NCI-H524 (cell line): Measurements from ENCODE around the gene MYOT.
"Not testable (repeated sequence)": the region's sequence is repeated elsewhere in the genome, so short reads cannot be mapped to it uniquely, and the experiment has no call there.

Experiments
- DNase-seq, 2 experiments: peaks; one replicate each; lab custom pipeline; 2025; lab: John Stamatoyannopoulos, UW

Gene MYOT, protein sequence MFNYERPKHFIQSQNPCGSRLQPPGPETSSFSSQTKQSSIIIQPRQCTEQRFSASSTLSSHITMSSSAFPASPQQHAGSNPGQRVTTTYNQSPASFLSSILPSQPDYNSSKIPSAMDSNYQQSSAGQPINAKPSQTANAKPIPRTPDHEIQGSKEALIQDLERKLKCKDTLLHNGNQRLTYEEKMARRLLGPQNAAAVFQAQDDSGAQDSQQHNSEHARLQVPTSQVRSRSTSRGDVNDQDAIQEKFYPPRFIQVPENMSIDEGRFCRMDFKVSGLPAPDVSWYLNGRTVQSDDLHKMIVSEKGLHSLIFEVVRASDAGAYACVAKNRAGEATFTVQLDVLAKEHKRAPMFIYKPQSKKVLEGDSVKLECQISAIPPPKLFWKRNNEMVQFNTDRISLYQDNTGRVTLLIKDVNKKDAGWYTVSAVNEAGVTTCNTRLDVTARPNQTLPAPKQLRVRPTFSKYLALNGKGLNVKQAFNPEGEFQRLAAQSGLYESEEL

DNA sequence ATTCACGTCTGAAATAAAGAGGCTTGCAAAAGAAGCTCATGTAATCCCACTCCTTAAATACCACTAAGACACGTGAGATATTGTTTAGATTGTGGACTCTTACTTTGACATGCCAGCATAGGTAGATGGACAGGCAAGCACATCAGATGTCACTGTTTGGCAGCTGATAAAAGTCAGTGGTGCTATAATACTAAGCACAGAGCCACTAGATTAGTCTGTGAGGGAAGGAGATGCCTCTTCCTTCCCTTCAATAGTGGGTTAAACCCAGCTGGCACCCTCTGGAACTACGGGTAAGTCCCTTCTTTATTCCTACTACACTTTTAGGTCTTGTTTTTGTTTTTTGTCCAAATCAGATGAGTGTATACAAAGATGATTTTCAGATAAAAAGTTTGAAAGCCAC, at the start of gene MYOT:
Gene MYOT (plus strand): TSS at position 197 of the 400 bp plus-strand sequence. CDS start 2,792 bp downstream, outside the sequence.
- DNase-seq: no peak

DNA sequence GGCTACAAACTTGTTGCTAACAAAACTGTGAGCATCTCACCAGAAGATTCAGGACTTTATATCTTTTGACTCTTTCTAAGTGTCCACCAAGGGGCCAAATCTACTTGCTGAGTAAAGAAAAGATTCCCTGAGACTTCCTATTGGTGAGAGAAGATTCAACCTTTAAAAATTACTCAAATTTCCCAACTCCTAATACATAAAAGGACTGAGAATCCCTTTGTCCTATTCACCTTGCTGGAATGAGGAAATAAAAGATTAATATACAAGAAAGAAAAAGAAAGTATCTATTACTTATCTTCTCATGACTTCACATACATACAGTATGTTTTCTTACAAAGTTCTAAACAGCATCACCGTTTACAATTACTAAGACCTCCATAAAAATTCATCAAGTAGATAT, 47.9 kb upstream of the MYOT start:
- DNase-seq: no peak

DNA sequence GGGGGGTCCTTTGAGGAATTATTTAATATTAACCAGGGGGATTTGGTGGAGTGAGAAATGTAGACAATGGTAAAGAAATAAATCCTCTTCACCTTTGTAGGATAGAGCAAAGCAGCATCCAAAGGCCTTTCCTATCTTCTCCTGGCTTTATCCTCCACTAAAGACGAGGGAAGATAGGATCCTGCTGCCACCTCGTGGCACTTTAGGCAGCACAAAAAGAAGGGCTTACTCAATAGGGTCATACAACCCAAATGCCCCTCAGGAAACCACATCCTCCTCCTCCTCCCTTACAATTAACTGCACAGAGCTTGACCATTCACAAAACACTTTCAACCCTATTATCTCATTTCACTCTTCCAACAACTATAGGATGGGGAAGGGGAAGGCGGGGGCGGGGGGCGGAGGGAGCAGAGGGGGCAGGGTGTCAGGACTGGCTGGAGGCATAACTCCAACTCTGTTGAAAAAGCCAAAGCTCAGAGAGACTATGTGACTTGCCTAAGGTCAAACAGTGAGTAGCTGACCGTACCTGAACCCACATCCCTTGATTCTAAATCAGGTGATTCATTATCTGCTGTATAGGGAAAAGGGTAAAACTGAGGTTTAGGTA, 45.4 kb upstream of the MYOT start:
- DNase-seq: peak; percentile 5 to 39

DNA sequence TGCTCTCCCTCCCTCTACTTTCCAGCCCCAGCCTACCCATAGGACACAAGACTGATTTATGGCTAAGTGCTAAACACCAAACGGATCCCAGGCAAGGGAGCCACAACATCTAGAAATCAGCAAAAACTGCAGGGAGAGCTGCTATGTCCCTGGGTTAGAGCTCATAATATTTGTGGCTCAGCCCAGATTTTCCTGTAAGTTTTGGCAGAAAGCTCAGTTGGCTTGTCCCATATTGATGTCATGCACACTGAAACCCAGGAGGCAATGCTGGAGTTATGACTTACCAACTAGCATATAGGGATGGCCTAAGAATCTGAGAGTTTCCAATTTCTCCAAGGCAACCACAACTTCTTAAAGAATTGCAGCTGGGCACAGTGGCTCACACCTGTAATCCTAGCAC, 44.7 kb upstream of the MYOT start:
- DNase-seq: no peak

DNA sequence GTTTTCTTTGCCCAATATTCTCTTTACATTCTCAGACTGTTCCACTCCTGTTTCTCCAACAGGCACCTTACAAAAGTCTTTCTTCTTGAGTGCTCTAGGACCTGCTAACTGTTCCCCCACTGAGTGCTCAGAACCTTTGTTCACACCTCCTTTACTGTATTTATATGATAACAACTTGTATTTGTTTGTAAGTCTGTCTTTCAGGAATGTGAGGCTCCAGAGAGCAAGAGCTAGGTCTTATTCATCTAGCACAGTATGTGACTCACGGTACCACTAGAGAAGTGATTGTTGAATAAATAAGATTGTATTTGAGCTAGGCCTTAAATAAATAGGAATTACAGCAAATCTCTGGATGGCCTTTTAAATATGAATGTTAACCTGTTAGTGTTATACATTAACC, 42.5 kb upstream of the MYOT start:
- no peak for DNase-seq

DNA sequence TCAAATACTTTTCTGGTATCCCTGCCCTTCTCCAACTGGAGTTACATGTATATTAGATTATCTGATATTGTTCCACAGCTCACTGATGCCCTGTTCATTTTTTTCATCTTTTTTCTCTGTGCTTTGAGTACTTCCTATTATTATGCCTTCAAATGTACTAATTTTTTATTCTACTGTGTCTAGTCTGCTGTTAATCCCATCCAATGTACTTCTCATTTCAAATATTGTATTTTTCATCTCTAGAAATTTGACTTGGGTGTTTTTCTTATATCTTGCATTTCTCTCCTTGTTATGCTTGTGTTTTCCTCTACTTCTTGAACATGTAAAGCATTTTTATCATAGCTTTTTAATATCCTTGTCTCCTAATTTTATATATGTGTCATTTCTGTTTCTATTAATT, 41.6 kb upstream of the MYOT start:
- no peak for DNase-seq

DNA sequence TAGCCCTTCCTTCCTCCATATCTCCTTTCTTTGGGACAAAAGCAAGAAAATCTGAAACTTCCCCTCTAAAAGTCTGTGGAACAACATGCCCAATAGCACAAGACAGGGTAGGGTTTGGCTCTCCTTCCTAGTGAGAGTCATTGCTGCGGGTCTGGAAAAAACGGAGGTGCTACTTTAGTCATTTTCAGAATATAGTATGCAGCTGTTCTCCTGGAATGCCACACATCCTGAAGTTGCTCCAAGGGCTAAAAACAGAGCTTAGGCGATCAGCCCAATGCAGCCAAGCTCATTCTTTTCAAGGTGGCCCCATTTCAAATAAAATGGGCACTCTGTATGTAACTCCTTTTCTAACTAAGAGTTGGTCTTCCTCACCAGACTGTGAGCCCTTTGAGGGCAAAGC, 39.5 kb upstream of the MYOT start:
- no peak for DNase-seq

DNA sequence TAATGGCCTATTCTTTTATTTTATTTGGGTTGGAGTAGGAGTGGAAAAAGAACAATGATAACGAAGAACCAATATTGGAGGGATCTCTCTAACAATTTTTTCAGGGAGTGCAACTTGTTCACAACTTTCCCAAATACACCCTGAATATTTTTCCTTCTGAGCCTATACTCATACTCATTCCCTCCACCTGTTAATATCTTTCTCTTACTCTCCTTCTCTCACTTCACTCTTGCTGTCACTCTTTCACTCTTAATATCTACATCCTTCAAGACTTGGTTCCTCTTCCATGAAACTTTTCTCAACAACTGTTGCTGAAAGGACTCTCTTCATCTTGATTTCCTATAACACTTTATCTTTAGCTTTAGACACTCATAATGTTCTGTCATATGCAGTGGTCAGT, 39.0 kb upstream of the MYOT start:
- no peak for DNase-seq

DNA sequence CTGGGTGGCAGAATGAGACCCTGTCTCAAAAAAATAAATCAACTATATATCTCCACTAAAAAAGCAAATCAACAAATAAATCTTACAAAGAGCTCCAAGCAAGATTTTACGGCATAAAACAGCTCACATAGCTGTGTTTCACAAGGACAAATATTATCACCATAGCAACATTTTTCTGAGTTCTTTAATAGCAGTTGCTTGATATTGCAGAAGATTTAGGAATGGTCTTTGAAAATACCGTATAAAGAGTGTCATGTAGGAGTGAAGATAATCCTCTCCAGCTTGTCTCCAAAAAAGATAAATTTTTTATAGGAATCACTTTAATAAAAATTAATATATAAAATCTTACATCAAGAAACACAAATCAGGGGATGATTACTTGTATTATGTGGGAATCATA, 36.6 kb upstream of the MYOT start:
- DNase-seq: no peak

DNA sequence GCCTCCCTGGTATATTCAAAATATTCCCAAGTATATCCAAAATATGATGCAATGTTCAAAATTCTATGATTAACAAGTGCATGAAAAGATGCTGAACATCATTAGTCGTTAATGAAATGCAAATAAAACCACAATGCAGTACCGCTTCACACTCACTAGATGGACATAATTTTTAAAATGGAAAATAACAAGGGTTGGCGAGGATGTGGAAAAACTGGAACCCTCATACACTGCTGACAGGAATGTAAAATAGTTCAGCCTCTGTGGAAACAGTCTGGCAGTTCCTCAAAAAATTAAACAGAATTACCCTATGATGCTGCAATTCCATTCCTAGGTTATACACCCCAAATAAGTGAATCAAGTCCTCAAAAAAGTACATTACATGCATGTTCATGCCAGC, 36.1 kb upstream of the MYOT start:
- DNase-seq: no peak

DNA sequence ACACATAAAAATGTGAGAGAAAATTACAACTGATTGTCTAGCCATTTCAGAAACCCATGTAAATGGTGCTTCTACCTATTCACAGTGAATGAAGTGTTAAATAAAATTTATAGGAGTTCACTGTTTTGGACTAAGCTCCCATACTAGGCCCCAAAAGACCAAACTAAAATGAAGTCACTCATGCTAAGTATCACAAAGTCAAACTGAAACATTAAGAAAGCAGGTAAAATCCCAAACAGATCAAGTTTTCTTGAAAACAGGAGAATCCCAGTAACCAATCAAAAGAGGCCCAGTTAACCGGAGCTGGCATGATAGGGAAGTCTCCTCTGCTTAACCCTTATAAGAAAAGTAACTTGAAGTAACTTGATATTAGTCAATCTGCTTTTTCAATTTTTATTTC, 35.2 kb upstream of the MYOT start:
- no peak for DNase-seq

DNA sequence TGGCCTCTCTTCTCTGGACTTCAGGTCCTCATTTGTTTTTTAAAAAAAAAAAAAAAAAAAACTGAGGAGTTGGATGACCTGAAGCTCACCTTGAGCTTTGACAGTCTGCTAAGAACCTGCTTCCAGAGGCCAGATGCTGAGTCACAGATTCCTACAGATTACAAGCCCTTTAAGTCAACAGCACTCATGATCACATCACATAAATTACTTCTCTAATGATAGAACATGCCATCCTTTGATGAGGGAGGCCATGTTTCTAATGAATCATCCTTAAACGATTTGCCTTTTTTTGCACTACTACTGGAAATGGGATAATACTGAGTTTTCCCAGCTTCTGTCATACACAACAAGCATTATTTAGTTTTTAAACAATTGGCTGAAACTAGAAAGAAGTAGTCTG, 34.2 kb upstream of the MYOT start:
- peak in 1 of 2 experiments; percentile 50 for DNase-seq

DNA sequence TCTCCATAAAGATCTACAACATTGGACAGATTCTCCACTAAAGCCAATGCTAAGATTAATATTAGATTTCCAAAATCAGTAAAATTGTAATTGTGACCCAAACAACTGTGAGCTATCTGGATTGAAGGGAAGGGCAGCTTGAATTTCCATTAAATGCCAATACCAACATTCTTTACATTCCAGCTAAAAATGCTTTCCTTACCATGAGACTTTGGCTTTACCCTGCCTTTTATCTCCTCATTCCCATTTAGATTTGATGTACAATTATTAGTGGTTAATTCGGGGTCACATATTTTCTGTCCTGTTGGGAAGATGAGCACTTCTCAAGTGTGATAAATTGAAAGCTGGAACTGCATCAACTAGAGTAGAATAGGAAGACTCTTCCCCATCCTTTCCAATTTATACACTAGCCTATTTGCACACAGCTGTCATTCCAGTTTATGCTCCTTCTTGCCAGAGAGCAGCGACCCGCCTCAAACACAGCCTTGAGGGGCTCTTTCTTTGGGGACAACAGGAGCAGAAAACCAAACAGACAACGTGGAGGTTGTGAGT, 33.1 kb upstream of the MYOT start:
- DNase-seq: no peak

DNA sequence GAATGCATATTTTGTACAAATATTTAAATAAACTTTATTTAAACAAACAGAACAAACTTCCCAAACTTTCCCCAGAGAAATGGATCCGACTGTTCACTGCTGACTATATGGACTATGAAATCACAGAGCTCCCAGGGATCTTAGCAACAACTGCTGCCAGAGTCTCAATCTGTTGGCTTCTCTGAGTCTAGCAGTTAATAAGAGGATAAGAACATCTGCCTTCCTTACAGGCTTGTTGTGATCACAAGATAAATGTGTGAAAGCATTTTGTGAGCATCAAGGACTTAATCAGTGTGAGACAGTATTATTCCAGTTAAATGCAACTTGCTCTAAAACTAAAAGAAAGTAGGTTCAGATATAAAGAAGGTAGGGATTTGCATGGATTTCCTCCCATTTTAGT, 31.4 kb upstream of the MYOT start:
- peak; percentile 55 to 82 for DNase-seq

DNA sequence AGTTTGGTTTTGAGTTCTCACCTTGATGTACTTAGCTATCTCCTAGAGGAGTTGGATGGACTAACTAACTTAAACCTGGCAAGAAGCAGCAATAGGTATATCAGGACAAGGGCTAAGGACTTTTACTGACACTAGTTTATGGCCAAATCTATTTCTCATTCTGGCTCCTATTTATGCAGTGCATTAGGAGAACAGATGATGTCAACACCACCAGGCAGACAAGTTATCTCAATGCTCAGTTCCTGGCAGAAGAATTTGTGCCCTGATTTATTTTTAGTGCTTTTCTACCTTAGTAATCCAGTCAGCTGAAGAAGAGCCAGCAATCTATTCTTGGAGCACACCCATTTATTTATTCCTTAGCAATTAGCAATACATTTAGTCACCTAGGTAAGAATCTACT, 30.7 kb upstream of the MYOT start:
- no peak for DNase-seq

DNA sequence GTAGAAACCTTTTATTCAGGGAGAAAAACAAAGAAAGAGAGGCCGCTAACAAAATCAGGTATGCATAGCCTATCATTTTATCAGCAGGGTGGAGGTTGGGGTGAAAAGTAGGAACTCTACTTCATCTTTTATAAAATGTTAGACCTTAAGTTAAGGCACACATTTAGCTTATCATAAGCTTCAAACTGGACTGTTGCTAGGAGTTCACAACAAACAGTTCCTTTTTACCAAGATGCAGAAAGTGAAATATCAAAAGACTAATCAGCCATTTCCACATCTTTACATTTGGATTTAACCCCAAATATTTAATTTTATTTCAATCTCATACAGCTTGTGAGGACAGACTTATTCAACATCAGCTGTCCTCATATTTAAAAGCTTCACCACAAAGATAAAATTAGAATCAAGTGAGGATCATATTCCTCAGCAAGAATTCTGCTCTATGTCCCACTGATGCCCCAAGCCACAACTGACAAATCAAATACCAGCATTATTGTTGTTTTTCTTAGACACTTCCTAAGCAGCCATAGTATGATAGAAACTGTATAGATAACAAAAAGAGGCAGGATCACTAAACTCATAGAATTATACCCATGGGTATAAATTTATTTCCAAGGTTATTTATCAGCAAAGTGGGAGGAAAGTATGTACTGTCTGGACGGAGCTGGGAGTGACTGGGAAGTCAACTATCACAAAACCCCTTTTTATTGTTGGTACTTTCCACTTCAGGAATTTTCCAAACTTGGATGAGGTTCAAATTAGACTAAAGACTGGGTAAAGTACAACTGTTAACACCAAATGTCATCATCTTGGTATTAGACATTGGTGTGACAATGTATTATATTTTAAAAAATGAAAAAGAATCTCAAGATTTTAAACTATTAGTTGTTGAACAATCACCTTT, 29.9 kb upstream of the MYOT start:
- no peak for DNase-seq

DNA sequence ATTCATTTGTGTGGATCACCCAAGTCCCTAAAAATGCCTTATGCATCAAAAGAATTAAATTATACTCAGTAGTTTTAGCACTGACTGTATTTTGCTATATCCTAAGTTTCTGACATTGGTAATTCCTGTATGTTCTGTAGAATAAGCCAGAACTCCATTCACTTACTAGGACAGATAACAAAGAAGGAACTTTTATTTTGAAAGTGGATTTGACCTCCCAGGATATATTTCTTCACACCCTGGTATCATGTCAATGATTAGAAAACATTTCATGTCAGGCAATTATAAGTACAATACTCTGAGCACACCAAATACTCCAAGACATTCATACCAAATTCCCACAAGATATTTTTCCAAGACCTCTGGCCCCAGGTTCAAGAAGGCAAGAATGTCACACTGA, 28.7 kb upstream of the MYOT start:
- DNase-seq: no peak

DNA sequence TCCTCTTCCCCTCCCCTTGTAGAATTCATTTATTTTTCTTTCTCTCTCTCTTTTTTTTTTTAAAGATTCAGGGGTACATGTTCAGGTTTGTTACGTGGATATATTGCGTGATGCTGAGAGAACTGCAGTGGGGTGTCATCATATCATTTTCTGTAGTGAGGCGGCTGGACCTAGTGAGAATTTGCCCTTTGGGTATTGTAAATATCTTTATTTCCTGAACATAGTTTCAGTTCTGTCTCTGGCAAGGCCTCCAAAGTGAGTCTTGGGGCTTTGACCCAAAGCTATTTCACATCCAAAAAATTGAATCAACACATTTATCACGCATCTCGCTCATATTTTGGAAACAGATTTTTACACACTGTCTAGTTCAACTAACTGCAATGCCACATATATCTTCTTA, 25.4 kb upstream of the MYOT start:
- no peak for DNase-seq

DNA sequence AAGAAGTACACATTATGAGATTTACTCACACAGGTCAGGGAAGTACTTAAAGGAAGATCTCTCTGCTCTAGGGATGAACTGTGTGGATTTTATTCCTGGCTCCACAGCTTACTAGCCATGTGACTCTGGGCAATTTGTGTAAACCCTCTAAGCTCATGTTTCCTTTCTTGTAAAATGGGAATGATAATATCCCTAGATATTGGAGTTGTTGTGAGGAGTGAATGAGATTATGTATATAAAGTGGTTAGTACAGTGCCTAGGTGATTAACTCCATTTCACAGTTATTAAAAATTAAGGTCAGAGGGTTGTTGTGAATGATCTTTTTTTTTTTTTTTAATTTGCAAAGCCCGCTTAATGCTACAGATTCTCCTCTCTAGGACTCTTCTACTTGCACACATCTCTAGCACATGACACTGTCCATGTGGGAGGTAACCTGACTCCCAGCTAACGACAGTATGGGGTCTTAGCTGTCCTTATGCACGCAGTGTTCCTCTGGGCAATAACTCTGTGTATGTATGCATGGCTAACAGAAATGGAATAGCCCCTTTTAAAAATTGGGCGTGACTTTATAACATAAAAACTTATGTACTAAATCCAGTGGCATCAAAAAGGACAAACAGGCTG, 23.9 kb upstream of the MYOT start:
- peak; percentile 63 to 91 for DNase-seq

DNA sequence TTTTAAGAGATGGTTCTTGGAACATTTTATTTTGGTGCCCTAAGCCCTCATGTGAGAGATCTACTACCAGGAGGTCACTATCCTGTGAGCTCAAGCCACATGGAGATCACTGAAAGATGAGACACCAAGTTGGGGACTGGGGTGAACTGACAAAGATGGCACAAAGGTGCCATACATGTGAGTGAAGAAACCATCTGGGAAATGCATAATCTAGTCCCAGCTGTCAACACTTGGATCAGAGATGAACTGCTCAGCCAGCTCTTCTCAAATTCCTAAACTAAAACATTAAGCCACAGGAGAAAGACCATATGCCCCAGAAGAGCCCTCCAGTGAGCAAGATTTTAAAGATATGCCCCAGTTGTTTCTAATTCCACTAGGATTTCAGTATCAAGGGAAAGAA, 22.2 kb upstream of the MYOT start:
- peak; percentile 81 to 94 for DNase-seq

DNA sequence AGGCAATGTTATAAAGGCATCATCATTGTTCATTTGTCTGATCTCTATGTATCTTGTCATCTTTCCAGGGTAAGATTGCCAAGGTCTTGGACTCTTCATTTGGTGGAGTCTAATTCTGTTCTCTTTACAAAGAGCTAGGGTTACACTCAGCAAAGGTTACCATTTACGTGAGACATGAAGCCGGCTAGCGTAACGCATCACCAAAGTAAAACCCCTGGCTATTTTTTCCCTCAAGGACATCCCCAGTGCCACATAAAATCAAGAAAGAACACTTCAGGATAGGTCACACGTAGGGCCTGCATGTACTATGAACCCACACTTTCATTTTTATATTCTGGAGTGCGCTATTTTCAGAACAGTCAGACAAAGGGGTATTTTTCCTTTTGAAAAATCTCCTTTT, 20.0 kb upstream of the MYOT start:
- no peak for DNase-seq

DNA sequence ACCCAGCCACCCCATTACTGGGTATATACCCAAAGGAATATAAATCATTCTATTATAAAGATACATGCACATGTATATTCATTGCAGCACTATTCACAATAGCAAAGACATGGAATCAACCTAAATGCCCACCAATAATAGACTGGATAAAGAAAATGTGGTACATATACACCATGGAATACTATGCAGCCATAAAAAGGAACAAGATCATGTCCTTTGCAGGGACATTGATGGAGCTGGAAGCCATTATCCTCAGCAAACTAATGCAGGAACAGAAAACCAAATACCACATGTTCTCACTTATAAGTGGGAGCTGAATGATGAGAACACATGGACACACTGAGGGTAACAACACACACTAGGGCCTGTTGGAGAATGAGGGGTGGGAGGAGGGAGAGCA, 14.5 kb upstream of the MYOT start:
- not testable (repeated sequence) for DNase-seq
